OCI-LY7 (cell line): Measurements from ENCODE around the gene GAS6.

Experiments
- EZH2phosphoT487 ChIP-seq: fragments of 200-600 bp; sonication (generic); IDR thresholded peaks from 2 replicates; pipeline ENCODE4 v1.6.1; 2018; ENCODE audit warnings: low read depth, borderline replicate concordance, mild to moderate bottlenecking, mixed run types, antibody characterized with exemption, low read length, moderate library complexity, mixed read lengths
- TF ChIP-seq, protein P1 (sequence below): fragments of 200-600 bp; sonication (generic); conservative IDR thresholded peaks from 2 replicates; pipeline ENCODE4 v1.5.1; 2014; ENCODE audit warnings: mild to moderate bottlenecking, antibody characterized with exemption, low read length, moderate library complexity, mixed read lengths

DNA sequence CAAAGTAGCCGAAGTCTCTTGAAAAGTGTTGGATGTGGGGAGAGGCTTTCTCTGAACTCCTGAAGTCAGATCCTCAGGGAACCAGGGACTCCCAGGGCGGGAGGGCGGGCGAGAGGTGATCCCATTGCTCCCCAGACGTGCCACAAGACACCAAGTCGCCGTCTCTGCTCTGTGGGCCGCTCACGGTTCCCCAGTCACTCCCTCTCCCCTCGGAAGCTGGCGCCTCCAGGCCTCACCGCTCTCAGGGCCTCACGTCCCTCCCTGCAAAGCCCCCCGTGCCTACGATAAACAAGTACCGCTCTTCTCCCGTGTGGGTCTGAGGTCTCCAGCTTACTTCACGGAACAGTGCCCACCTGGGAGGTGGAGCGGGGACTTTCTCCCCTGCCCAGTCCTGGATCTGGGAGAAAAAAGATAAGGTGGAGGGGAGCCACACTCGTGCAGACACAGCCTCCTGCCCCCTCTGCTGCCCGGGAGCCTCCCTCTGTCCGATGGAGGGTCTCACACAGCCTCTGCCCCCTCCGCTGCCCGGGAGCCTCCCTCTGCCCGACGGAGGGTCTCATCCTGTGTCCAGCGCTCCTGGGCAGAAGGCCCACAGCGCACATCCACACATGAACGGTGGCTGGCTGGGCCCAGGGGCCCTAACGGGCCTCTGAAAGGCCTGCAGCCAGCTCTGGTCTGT, 50.7 kb downstream of the GAS6 start:
- TF ChIP-seq, protein P1, sequence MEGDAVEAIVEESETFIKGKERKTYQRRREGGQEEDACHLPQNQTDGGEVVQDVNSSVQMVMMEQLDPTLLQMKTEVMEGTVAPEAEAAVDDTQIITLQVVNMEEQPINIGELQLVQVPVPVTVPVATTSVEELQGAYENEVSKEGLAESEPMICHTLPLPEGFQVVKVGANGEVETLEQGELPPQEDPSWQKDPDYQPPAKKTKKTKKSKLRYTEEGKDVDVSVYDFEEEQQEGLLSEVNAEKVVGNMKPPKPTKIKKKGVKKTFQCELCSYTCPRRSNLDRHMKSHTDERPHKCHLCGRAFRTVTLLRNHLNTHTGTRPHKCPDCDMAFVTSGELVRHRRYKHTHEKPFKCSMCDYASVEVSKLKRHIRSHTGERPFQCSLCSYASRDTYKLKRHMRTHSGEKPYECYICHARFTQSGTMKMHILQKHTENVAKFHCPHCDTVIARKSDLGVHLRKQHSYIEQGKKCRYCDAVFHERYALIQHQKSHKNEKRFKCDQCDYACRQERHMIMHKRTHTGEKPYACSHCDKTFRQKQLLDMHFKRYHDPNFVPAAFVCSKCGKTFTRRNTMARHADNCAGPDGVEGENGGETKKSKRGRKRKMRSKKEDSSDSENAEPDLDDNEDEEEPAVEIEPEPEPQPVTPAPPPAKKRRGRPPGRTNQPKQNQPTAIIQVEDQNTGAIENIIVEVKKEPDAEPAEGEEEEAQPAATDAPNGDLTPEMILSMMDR = no peak
- TF ChIP-seq EZH2phosphoT487 = no peak
